SK-N-SH (cell line): ENCODE measurements around the gene CAMKMT. TPM values are rescaled to one million over a fixed set of nuclear protein-coding genes. Genes with fewer than 3 reads are reported as not detected.

Source experiments
- CTCF ChIA-PET: fragments of 300-600, 350-600 bp; formaldehyde crosslinking; extraction: SDS; loops from one replicate; lab custom pipeline; 2021; lab: Yijun Ruan, JAX
- POLR2A ChIA-PET: fragments of 350-600 bp; sonication (Branson Sonifier 250); formaldehyde crosslinking; extraction: SDS; loops from one replicate; lab custom pipeline; 2020; ENCODE audit warnings: antibody characterized with exemption, inconsistent platforms; lab: Yijun Ruan, JAX
- DNase-seq: peaks from one replicate; pipeline ENCODE4 v3.0.0; 2012
- H2AFZ ChIP-seq: fragments of 200-600 bp; sonication (generic); 2 replicates; pipeline ENCODE4 v1.8.1; 2016; ENCODE audit warnings: antibody characterized with exemption, mild to moderate bottlenecking, low read depth
- H3F3A ChIP-seq: fragments of 200-600 bp; sonication (generic); replicated peaks from 2 replicates; pipeline ENCODE3; 2016; ENCODE audit warnings: antibody characterized with exemption, mild to moderate bottlenecking; ENCODE audit not compliant: insufficient read depth
- H3K27ac ChIP-seq, 2 experiments: fragments of 200-500 bp in 1 of 2; fragments of 200-600 bp in 1 of 2; sonication (Bioruptor generic) in 1 of 2; sonication (generic), shearing (Covaris generic) in 1 of 2; 2 replicates each; pipeline versions ENCODE4 v1.5.1 to v1.6.1; 2014 to 2016; ENCODE audit warnings: low read depth in 2 of 2, inconsistent platforms in 1 of 2, low read length in 1 of 2, mild to moderate bottlenecking in 1 of 2, mixed read lengths in 1 of 2
- H3K27me3 ChIP-seq: fragments of 200-600 bp; sonication (generic), shearing (Covaris generic); 2 replicates; pipeline ENCODE4 v1.6.1; 2016; ENCODE audit warnings: mixed run types; ENCODE audit not compliant: insufficient read depth
- H3K36me3 ChIP-seq, 2 experiments: fragments of 200-500 bp in 1 of 2; fragments of 200-600 bp in 1 of 2; sonication (Bioruptor generic) in 1 of 2; sonication (generic) in 1 of 2; replicated peaks in 1 of 2; 2 replicates each; pipeline versions ENCODE3 to v1.5.1; 2014 to 2016; ENCODE audit warnings: low read length in 1 of 2, mild to moderate bottlenecking in 1 of 2; ENCODE audit not compliant: insufficient read depth in 2 of 2, control insufficient read depth in 1 of 2
- H3K4me1 ChIP-seq, 2 experiments: fragments of 200-500 bp in 1 of 2; fragments of 200-600 bp in 1 of 2; sonication (Bioruptor generic) in 1 of 2; sonication (generic), shearing (Covaris generic) in 1 of 2; 2 replicates each; pipeline versions ENCODE4 v1.5.1 to v1.6.1; 2014 to 2016; ENCODE audit warnings: low read depth in 1 of 2, low read length in 1 of 2, mixed run types in 1 of 2; ENCODE audit not compliant: insufficient read depth in 2 of 2, control insufficient read depth in 1 of 2
- H3K4me2 ChIP-seq: fragments of 200-600 bp; sonication (generic), shearing (Covaris generic); 2 replicates; pipeline ENCODE4 v1.6.1; 2017; ENCODE audit warnings: mixed run types
- H3K4me3 ChIP-seq, 2 experiments: fragments of 200-500 bp in 1 of 2; fragments of 200-600 bp in 1 of 2; sonication (Bioruptor generic) in 1 of 2; sonication (generic), shearing (Covaris generic) in 1 of 2; 2 replicates each; pipeline versions ENCODE4 v1.5.1 to v1.8.1; 2014 to 2016; ENCODE audit warnings: low read depth in 2 of 2, inconsistent platforms in 1 of 2, low read length in 1 of 2, mild to moderate bottlenecking in 1 of 2, mixed read lengths in 1 of 2, moderate library complexity in 1 of 2
- H3K79me2 ChIP-seq: fragments of 200-600 bp; sonication (generic); 2 replicates; pipeline ENCODE4 v1.8.1; 2017; ENCODE audit warnings: mild to moderate bottlenecking; ENCODE audit not compliant: insufficient read depth
- H3K9ac ChIP-seq: fragments of 200-600 bp; sonication (generic); 2 replicates; pipeline ENCODE4 v1.6.1; 2017; ENCODE audit warnings: mixed run types
- H3K9me2 ChIP-seq: fragments of 200-600 bp; sonication (generic); 2 replicates; pipeline ENCODE4 v1.6.1; 2017; ENCODE audit warnings: mixed run types
- H3K9me3 ChIP-seq: fragments of 200-600 bp; sonication (generic); 2 replicates; pipeline ENCODE4 v1.6.1; 2017; ENCODE audit warnings: mixed run types, mild to moderate bottlenecking, moderate library complexity
- H4K20me1 ChIP-seq: fragments of 200-600 bp; sonication (generic); 2 replicates; pipeline ENCODE4 v1.6.1; 2017; ENCODE audit warnings: mild to moderate bottlenecking, mixed run types; ENCODE audit not compliant: insufficient read depth
- CHD2 ChIP-seq: fragments of 150-350 bp; IDR thresholded peaks from 2 replicates; pipeline ENCODE4 v1.6.1; 2018; ENCODE audit warnings: low read length; ENCODE audit not compliant: partially characterized antibody
- EP300 ChIP-seq, 2 experiments: IDR thresholded peaks; 2 replicates each; pipeline versions ENCODE4 v1.4.0 to v1.6.1; 2012; ENCODE audit warnings: borderline replicate concordance in 1 of 2, low read depth in 1 of 2, low read length in 1 of 2
- EZH2phosphoT487 ChIP-seq: fragments of 200-600 bp; sonication (generic); IDR thresholded peaks from 2 replicates; pipeline ENCODE4 v1.6.1; 2017; ENCODE audit warnings: low read depth, mixed run types, mild to moderate bottlenecking, antibody characterized with exemption, moderate library complexity, borderline replicate concordance
- FOXJ3 ChIP-seq: sonication (generic); formaldehyde crosslinking; IDR thresholded peaks from 2 replicates; pipeline ENCODE4 v1.5.1; 2020; ENCODE audit warnings: mild to moderate bottlenecking, missing genetic modification reagents
- FOXM1 ChIP-seq: IDR thresholded peaks from 2 replicates; pipeline ENCODE4 v1.4.0; 2012; ENCODE audit warnings: low read depth, mild to moderate bottlenecking
- MXI1 ChIP-seq: IDR thresholded peaks from 2 replicates; pipeline ENCODE4 v1.6.1; 2012; ENCODE audit warnings: mild to moderate bottlenecking, low read depth, low read length, improper control_type of control experiment
- NRF1 ChIP-seq: IDR thresholded peaks from 2 replicates; pipeline ENCODE4 v1.6.1; 2012; ENCODE audit warnings: low read depth, mild to moderate bottlenecking, low read length
- RCOR1 ChIP-seq: fragments of 150-350 bp; IDR thresholded peaks from 2 replicates; pipeline ENCODE4 v1.6.1; 2017; ENCODE audit warnings: antibody characterized with exemption, low read length
- RFX5 ChIP-seq: IDR thresholded peaks from 2 replicates; pipeline ENCODE4 v1.6.1; 2012; ENCODE audit warnings: mild to moderate bottlenecking, improper control_type of control experiment, low read length
- TAF1 ChIP-seq: IDR thresholded peaks from 2 replicates; pipeline ENCODE4 v1.6.1; 2012; ENCODE audit warnings: low read depth, mild to moderate bottlenecking, low read length, moderate library complexity, borderline replicate concordance
- TEAD4 ChIP-seq: IDR thresholded peaks from 2 replicates; pipeline ENCODE4 v1.4.0; 2012; ENCODE audit warnings: mild to moderate bottlenecking, borderline replicate concordance; ENCODE audit not compliant: insufficient read depth
- WGBS: methylation state at CpG from one replicate; pipeline ENCODE4 v1.1.6; 2017; ENCODE audit warnings: low lambda C conversion rate; 5-methylcytosine and 5-hydroxymethylcytosine counted together
- polyA plus RNA-seq, 3 experiments: library from polyadenylated mRNA; depleted of rRNA; stranded (reverse); fragments of >200 nt; gene quantifications; 2 replicates each; pipeline ENCODE4 v1.2.3, GENCODE V29; 2012
- TF ChIP-seq, protein P1 (sequence below): IDR thresholded peaks from 2 replicates; pipeline ENCODE4 v1.4.0; 2012; ENCODE audit warnings: low read depth
- TF ChIP-seq, protein P2 (sequence below): fragments of 200-600 bp; sonication (generic); IDR thresholded peaks from 2 replicates; pipeline ENCODE4 v1.6.1; 2017; ENCODE audit warnings: antibody characterized with exemption, mild to moderate bottlenecking, moderate library complexity
- TF ChIP-seq, protein P3 (sequence below): fragments of 150-350 bp; IDR thresholded peaks from 2 replicates; pipeline ENCODE4 v1.6.1; 2017; ENCODE audit warnings: antibody characterized with exemption, low read length, low read depth, borderline replicate concordance
- TF ChIP-seq, protein P4 (sequence below): IDR thresholded peaks from 2 replicates; pipeline ENCODE4 v1.4.0; 2012; ENCODE audit warnings: low read depth, borderline replicate concordance
- TF ChIP-seq, protein P5 (sequence below): IDR thresholded peaks from 2 replicates; pipeline ENCODE4; 2012
- TF ChIP-seq, protein P6 (sequence below): IDR thresholded peaks from 2 replicates; pipeline ENCODE4 v1.6.1; 2012; ENCODE audit warnings: mild to moderate bottlenecking, low read depth, low read length, moderate library complexity
- TF ChIP-seq, protein P7 (sequence below): fragments of 150-350 bp; IDR thresholded peaks from 2 replicates; pipeline ENCODE4 v1.6.1; 2016; ENCODE audit warnings: mild to moderate bottlenecking, low read depth, low read length

CAMKMT gene
- polyA plus RNA-seq, 1 of the 3 experiments (the other 2 are of a cell fraction): 5.9 TPM

DNA sequence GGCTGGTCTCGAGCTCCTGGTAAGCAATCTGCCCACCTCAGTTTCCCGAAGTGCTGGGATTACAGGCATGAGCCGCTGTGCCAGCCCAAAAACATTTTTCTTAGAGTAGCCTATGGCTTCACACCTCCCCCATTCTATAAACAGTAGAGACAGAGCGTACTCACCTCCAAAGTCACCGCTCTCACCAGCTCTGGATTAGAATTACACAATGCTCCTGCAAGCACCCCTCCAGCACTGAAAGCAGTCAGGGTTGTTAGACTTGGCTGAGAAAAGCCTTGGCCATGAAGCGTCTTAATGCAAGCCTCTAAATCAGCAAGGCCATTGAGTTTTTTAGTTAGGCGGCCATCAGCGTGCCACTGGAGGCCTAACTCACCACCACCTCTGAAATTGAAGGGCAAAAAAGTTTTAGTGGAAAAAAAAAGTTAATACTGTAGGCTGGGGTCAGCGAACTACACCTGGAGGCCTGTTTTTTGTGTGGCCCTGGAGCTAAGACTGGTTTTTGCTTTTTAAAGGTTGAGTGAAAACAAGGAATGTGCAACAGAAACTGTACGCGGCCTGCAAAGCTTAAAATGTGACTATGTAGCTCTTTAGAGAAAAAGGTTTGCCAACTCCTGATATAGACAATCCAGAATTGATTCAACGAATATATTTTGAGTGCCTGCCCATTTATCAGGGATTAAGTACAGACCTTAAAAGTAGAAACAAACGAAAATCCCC, 35.0 kb upstream of the CAMKMT start (continued):
- TF ChIP-seq, protein P1, sequence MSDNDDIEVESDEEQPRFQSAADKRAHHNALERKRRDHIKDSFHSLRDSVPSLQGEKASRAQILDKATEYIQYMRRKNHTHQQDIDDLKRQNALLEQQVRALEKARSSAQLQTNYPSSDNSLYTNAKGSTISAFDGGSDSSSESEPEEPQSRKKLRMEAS: no peak
- no peak for TF ChIP-seq CHD2

DNA sequence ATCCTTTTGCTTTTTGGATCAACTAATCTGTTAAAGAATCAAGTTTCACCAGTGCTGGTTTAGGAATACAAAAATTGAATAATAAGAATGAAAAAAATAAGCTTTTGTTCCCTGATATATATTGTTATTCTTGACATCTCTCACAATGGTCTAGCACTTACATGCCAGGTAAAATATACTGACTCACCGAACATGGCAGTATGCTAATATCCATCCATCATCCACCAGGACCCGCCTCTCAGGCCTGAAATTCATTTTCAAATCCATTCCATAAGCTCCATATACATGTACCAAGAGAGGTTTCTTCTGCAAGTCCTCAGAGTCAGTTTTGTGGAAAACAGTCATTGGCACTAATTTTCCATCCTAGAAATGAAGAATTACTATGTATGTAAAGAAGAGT, 33.0 kb upstream of the CAMKMT start:
- 95% methylated on average over 2 of the region's 2 CpGs for WGBS
- CTCF ChIA-PET: interaction anchor here (0.8 to 2.5 kb wide), 5 partner anchors 14 to 285 kb away, joined by 3 to 8 read pairs (median 4); no protein-coding TSS in a partner anchor
- Histone ChIP-seq H2AFZ (no peak overlapping the region), H3K36me3 (peaks cover 58% of the 10 kb centered on the region in 2 experiments), H3K79me2 (no peaks in the 10 kb centered on the region), H3K27ac (no peak overlapping the region), H3F3A (peaks cover 8% of the 10 kb centered on the region), H3K27me3 (no peaks in the 10 kb centered on the region), H3K4me2 (no peak overlapping the region), H3K9me3 (no peaks in the 10 kb centered on the region), H3K4me3 (no peak overlapping the region)
- POLR2A ChIA-PET: no interaction called here
- no peak for DNase-seq
- TF ChIP-seq TAF1: no peak
- no peak for TF ChIP-seq FOXM1
- TF ChIP-seq, protein P2, sequence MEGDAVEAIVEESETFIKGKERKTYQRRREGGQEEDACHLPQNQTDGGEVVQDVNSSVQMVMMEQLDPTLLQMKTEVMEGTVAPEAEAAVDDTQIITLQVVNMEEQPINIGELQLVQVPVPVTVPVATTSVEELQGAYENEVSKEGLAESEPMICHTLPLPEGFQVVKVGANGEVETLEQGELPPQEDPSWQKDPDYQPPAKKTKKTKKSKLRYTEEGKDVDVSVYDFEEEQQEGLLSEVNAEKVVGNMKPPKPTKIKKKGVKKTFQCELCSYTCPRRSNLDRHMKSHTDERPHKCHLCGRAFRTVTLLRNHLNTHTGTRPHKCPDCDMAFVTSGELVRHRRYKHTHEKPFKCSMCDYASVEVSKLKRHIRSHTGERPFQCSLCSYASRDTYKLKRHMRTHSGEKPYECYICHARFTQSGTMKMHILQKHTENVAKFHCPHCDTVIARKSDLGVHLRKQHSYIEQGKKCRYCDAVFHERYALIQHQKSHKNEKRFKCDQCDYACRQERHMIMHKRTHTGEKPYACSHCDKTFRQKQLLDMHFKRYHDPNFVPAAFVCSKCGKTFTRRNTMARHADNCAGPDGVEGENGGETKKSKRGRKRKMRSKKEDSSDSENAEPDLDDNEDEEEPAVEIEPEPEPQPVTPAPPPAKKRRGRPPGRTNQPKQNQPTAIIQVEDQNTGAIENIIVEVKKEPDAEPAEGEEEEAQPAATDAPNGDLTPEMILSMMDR: no peak
- TF ChIP-seq FOXJ3 (CRISPR knock-in tag): no peak
- TF ChIP-seq TEAD4: no peak
- no peak for TF ChIP-seq RFX5
- TF ChIP-seq, protein P3, sequence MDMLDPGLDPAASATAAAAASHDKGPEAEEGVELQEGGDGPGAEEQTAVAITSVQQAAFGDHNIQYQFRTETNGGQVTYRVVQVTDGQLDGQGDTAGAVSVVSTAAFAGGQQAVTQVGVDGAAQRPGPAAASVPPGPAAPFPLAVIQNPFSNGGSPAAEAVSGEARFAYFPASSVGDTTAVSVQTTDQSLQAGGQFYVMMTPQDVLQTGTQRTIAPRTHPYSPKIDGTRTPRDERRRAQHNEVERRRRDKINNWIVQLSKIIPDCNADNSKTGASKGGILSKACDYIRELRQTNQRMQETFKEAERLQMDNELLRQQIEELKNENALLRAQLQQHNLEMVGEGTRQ: no peak
- no peak for TF ChIP-seq EZH2phosphoT487
- TF ChIP-seq, protein P4, sequence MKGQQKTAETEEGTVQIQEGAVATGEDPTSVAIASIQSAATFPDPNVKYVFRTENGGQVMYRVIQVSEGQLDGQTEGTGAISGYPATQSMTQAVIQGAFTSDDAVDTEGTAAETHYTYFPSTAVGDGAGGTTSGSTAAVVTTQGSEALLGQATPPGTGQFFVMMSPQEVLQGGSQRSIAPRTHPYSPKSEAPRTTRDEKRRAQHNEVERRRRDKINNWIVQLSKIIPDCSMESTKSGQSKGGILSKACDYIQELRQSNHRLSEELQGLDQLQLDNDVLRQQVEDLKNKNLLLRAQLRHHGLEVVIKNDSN: no peak
- TF ChIP-seq, protein P5, sequence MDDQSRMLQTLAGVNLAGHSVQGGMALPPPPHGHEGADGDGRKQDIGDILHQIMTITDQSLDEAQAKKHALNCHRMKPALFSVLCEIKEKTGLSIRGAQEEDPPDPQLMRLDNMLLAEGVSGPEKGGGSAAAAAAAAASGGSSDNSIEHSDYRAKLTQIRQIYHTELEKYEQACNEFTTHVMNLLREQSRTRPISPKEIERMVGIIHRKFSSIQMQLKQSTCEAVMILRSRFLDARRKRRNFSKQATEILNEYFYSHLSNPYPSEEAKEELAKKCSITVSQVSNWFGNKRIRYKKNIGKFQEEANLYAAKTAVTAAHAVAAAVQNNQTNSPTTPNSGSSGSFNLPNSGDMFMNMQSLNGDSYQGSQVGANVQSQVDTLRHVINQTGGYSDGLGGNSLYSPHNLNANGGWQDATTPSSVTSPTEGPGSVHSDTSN: no peak
- no peak for TF ChIP-seq RCOR1
- TF ChIP-seq EP300 (IDR thresholded peaks at IDR 0.05; ENCODE audit: borderline replicate concordance in 1 of 2, low read depth in 1 of 2, low read length in 1 of 2): no peak
- TF ChIP-seq, protein P6, sequence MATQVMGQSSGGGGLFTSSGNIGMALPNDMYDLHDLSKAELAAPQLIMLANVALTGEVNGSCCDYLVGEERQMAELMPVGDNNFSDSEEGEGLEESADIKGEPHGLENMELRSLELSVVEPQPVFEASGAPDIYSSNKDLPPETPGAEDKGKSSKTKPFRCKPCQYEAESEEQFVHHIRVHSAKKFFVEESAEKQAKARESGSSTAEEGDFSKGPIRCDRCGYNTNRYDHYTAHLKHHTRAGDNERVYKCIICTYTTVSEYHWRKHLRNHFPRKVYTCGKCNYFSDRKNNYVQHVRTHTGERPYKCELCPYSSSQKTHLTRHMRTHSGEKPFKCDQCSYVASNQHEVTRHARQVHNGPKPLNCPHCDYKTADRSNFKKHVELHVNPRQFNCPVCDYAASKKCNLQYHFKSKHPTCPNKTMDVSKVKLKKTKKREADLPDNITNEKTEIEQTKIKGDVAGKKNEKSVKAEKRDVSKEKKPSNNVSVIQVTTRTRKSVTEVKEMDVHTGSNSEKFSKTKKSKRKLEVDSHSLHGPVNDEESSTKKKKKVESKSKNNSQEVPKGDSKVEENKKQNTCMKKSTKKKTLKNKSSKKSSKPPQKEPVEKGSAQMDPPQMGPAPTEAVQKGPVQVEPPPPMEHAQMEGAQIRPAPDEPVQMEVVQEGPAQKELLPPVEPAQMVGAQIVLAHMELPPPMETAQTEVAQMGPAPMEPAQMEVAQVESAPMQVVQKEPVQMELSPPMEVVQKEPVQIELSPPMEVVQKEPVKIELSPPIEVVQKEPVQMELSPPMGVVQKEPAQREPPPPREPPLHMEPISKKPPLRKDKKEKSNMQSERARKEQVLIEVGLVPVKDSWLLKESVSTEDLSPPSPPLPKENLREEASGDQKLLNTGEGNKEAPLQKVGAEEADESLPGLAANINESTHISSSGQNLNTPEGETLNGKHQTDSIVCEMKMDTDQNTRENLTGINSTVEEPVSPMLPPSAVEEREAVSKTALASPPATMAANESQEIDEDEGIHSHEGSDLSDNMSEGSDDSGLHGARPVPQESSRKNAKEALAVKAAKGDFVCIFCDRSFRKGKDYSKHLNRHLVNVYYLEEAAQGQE: no peak
- TF ChIP-seq, protein P7, sequence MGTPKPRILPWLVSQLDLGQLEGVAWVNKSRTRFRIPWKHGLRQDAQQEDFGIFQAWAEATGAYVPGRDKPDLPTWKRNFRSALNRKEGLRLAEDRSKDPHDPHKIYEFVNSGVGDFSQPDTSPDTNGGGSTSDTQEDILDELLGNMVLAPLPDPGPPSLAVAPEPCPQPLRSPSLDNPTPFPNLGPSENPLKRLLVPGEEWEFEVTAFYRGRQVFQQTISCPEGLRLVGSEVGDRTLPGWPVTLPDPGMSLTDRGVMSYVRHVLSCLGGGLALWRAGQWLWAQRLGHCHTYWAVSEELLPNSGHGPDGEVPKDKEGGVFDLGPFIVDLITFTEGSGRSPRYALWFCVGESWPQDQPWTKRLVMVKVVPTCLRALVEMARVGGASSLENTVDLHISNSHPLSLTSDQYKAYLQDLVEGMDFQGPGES: no peak
- TF ChIP-seq MXI1: no peak
- no peak for TF ChIP-seq NRF1
- TF ChIP-seq, all 33 proteins: peak for 0
- H3K9ac ChIP-seq: no peak overlapping the region
- H4K20me1 ChIP-seq: no peaks in the 10 kb centered on the region
- H3K9me2 ChIP-seq: no peaks in the 10 kb centered on the region
- H3K4me1 ChIP-seq: peaks cover 0 to 3% of the 10 kb centered on the region in 2 experiments; a peak in 1 of 4 replicates
